Measurements from ENCODE around the gene CTIF.

DNA sequence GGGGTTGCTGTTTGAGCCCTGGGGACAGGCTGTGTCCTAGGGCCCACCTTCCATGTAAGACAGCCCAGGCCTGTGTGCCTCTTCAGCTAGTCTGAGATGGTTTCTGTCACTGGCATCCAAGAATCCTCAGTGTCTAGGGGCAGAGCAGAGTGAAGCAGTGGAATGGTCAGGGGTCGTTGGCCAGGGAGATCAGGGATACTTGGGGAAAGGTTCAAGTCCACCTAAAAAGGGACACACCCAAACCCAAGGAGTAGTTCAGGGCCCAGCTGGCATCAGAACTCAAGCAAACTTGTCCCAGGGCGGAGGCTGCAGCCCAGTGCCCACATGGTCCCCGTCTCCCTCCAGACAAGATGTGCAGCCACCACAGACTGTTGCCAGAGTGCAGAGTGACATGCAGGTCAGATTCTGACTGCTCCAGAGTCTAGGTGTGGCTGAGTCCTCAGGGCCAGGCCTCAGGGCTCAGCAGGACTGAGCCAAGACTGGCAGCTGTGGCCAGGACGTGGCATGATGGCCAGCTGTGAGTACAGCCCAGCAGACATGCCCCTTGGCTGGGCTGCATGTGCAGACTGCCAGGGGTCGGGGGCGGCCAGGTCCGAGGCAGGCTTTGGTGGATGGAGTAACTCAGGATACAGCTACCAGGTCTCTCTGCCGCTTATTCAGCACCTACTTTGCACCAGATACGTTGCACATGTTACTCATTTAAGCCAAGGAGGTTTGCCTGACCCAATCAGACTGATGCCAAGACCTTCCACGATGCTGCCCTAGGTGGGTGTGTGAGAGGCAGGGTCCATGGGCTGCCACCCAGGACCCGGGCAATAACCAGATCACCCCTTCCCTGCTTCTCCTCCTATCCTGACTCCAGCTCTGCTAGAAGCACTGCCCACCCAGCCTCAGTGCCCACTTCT is 265.4 kb downstream of the CTIF start:
- TF ChIP-seq RAD21 (IDR thresholded peaks at IDR 0.05; ENCODE audit: low read depth) (no peak), ZBTB7A (IDR thresholded peaks at IDR 0.05; ENCODE audit: low read depth) (no peak), USF1 (IDR thresholded peaks at IDR 0.05) (no peak), EP300 (IDR thresholded peaks at IDR 0.05; ENCODE audit: borderline replicate concordance) (no peak), TAF1 (IDR thresholded peaks at IDR 0.05; ENCODE audit: low read depth) (no peak), NFIC (IDR thresholded peaks at IDR 0.05) (no peak), FOXM1 (IDR thresholded peaks at IDR 0.05; ENCODE audit: borderline replicate concordance, low read depth) (no peak), CEBPB (IDR thresholded peaks at IDR 0.05) (no peak), YY1 (IDR thresholded peaks at IDR 0.05; ENCODE audit: low read depth) (no peak), TEAD4 (IDR thresholded peaks at IDR 0.05) (no peak), CREB1 (IDR thresholded peaks at IDR 0.05; ENCODE audit: low read depth) (no peak), TCF12 (IDR thresholded peaks at IDR 0.05; ENCODE audit: low read depth) (no peak)
- TF ChIP-seq, protein P1, sequence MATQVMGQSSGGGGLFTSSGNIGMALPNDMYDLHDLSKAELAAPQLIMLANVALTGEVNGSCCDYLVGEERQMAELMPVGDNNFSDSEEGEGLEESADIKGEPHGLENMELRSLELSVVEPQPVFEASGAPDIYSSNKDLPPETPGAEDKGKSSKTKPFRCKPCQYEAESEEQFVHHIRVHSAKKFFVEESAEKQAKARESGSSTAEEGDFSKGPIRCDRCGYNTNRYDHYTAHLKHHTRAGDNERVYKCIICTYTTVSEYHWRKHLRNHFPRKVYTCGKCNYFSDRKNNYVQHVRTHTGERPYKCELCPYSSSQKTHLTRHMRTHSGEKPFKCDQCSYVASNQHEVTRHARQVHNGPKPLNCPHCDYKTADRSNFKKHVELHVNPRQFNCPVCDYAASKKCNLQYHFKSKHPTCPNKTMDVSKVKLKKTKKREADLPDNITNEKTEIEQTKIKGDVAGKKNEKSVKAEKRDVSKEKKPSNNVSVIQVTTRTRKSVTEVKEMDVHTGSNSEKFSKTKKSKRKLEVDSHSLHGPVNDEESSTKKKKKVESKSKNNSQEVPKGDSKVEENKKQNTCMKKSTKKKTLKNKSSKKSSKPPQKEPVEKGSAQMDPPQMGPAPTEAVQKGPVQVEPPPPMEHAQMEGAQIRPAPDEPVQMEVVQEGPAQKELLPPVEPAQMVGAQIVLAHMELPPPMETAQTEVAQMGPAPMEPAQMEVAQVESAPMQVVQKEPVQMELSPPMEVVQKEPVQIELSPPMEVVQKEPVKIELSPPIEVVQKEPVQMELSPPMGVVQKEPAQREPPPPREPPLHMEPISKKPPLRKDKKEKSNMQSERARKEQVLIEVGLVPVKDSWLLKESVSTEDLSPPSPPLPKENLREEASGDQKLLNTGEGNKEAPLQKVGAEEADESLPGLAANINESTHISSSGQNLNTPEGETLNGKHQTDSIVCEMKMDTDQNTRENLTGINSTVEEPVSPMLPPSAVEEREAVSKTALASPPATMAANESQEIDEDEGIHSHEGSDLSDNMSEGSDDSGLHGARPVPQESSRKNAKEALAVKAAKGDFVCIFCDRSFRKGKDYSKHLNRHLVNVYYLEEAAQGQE (IDR thresholded peaks at IDR 0.05; ENCODE audit: low read depth) = no peak
- TF ChIP-seq, protein P2, sequence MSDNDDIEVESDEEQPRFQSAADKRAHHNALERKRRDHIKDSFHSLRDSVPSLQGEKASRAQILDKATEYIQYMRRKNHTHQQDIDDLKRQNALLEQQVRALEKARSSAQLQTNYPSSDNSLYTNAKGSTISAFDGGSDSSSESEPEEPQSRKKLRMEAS (IDR thresholded peaks at IDR 0.05) = no peak
